Measurements from ENCODE around the gene BMF. TPM values are rescaled to one million over a fixed set of nuclear protein-coding genes. Genes with fewer than 3 reads are reported as not detected.

The BMF gene
- polyA plus RNA-seq, 5 donors, result 43.9 to 55.6 (median 44.3) TPM

Other genes starting within 250 kb of the BMF start
- 1 to 10 TPM; 3.0 to 4.3 (median 3.4) TPM for gene GPR176, start 188.6 kb downstream of the BMF start, polyA plus RNA-seq (ENCODE audit: insufficient read depth in 1 of 5, insufficient read length in 5 of 5, low replicate concordance in 1 of 5)
- gene EIF2AK4, start 174.8 kb downstream of the BMF start, polyA plus RNA-seq (ENCODE audit: insufficient read depth in 1 of 5, insufficient read length in 5 of 5, low replicate concordance in 1 of 5), result 10 to 100 TPM; 51.7 to 74.6 (median 59.1) TPM
- gene SRP14, start 69.7 kb downstream of the BMF start, polyA plus RNA-seq (ENCODE audit: insufficient read depth in 1 of 5, insufficient read length in 5 of 5, low replicate concordance in 1 of 5), result 100 to 1,000 TPM; 506 to 659 (median 563) TPM
- gene BUB1B, start 52.2 kb upstream of the BMF start, polyA plus RNA-seq (ENCODE audit: insufficient read depth in 1 of 5, insufficient read length in 5 of 5, low replicate concordance in 1 of 5), result 10 to 100 TPM; 19.0 to 58.1 (median 38.9) TPM
- 1 to 10 TPM; 4.8 to 8.8 (median 6.0) TPM for gene PAK6, start 130.2 kb upstream of the BMF start, polyA plus RNA-seq (ENCODE audit: insufficient read depth in 1 of 5, insufficient read length in 5 of 5, low replicate concordance in 1 of 5)
- gene ANKRD63, start 174.2 kb upstream of the BMF start, polyA plus RNA-seq (ENCODE audit: insufficient read depth in 1 of 5, insufficient read length in 5 of 5, low replicate concordance in 1 of 5), result not detected
- gene PLCB2, start 199.1 kb upstream of the BMF start, polyA plus RNA-seq (ENCODE audit: insufficient read depth in 1 of 5, insufficient read length in 5 of 5, low replicate concordance in 1 of 5), result 10 to 100 TPM; 10.1 to 20.7 (median 16.4) TPM
- 10 to 100 TPM; 20.8 to 26.1 (median 22.0) TPM for gene INAFM2, start 214.8 kb upstream of the BMF start, polyA plus RNA-seq (ENCODE audit: insufficient read depth in 1 of 5, insufficient read length in 5 of 5, low replicate concordance in 1 of 5)
- gene CCDC9B, start 232.1 kb upstream of the BMF start, polyA plus RNA-seq (ENCODE audit: insufficient read depth in 1 of 5, insufficient read length in 5 of 5, low replicate concordance in 1 of 5), result 1 to 10 TPM; 5.1 to 9.7 (median 6.2) TPM
- gene PHGR1, start 242.2 kb upstream of the BMF start, polyA plus RNA-seq (ENCODE audit: insufficient read depth in 1 of 5, insufficient read length in 5 of 5, low replicate concordance in 1 of 5), result 1 to 10 TPM in 1 of 5 donors, not detected in 4; 1.8 TPM
- 1 to 10 TPM; 1.1 to 3.3 (median 1.4) TPM for gene DISP2, start 249.3 kb upstream of the BMF start, polyA plus RNA-seq (ENCODE audit: insufficient read depth in 1 of 5, insufficient read length in 5 of 5, low replicate concordance in 1 of 5)